K562 (cell line): ENCODE measurements around the gene C11orf98. TPM values are rescaled to one million over a fixed set of nuclear protein-coding genes. Genes with fewer than 3 reads are reported as not detected.

Experiments used
- ATAC-seq: fragments of 200-7000 bp; cut with Tn5 transposase; 3 replicates; pipeline ENCODE4 v1.9.1; 2020; ENCODE audit warnings: moderate library complexity
- BruUV-seq: library from RNA; stranded (reverse); fragments of 400-500 nt; replicated peaks from 2 replicates; lab custom pipeline; 2021; lab: Mats Ljungman, UMichigan
- CTCF ChIA-PET: fragments of 300-600 bp; formaldehyde crosslinking; extraction: SDS; loops from one replicate; lab custom pipeline; 2021; ENCODE audit warnings: low intra/inter-chr PET ratio; lab: Yijun Ruan, JAX
- POLR2A ChIA-PET: fragments of 300-600, 350-650 bp; sonication (Branson Sonifier 250); formaldehyde crosslinking; extraction: SDS; loops from one replicate; lab custom pipeline; 2021; ENCODE audit warnings: antibody characterized with exemption, inconsistent platforms; lab: Yijun Ruan, JAX
- DNase-seq, 4 experiments: peaks; one replicate each; pipeline versions ENCODE4 v3.0.0 to v3.0.0-alpha.2; 2011 to 2018; ENCODE audit warnings: low spot score in 3 of 4, mixed read lengths in 3 of 4; ENCODE audit errors: extremely low read depth in 1 of 4
- FAIRE-seq: peaks from 2 replicates; lab custom pipeline; 2011; peaks lifted over from hg19 to GRCh38; lab: Jason Lieb, UNC
- H2AFZ ChIP-seq: 2 replicates; pipeline ENCODE4 v1.6.0; 2011; ENCODE audit warnings: low read depth, low read length, control low read depth, inconsistent platforms
- H3K27ac ChIP-seq: fragments of 200-600 bp; 3 replicates; pipeline ENCODE4 v1.8.0; 2011; ENCODE audit warnings: low read depth, mild to moderate bottlenecking, control low read depth, inconsistent platforms, low read length, moderate library complexity, mixed read lengths; ENCODE audit errors: extremely low read depth
- H3K27me3 ChIP-seq, 2 experiments: fragments of 300-600 bp in 1 of 2; 2 replicates in 1 of 2; 3 replicates in 1 of 2; pipeline versions ENCODE4 v1.6.0 to v1.8.0; 2011; ENCODE audit warnings: inconsistent platforms in 2 of 2, low read length in 2 of 2, mild to moderate bottlenecking in 1 of 2, mixed read lengths in 1 of 2, moderate library complexity in 1 of 2; ENCODE audit not compliant: control insufficient read depth in 2 of 2, insufficient read depth in 2 of 2
- H3K36me3 ChIP-seq: fragments of 300-600 bp; 3 replicates; pipeline ENCODE4 v1.8.0; 2011; ENCODE audit warnings: mild to moderate bottlenecking, low read length, inconsistent platforms; ENCODE audit not compliant: control insufficient read depth, insufficient read depth
- H3K4me1 ChIP-seq, 2 experiments: fragments of 200-600 bp in 1 of 2; replicated peaks in 1 of 2; 2 replicates in 1 of 2; 3 replicates in 1 of 2; pipeline versions ENCODE4 v1.5.1 to v1.8.0; 2011; ENCODE audit warnings: inconsistent platforms in 2 of 2, low read length in 2 of 2, mild to moderate bottlenecking in 1 of 2, mixed read lengths in 1 of 2, moderate library complexity in 1 of 2; ENCODE audit not compliant: control insufficient read depth in 2 of 2, insufficient read depth in 2 of 2
- H3K4me2 ChIP-seq: 2 replicates; pipeline ENCODE4 v1.6.1; 2011; ENCODE audit warnings: low read length, control low read depth, inconsistent platforms, mixed read lengths; ENCODE audit not compliant: insufficient read depth
- H3K4me3 ChIP-seq: fragments of 200-600 bp; sonication (generic), shearing (Covaris generic); 2 replicates; pipeline ENCODE4 v1.5.1; 2016; ENCODE audit warnings: control low read depth, inconsistent platforms
- H3K79me2 ChIP-seq: fragments of 200-600 bp; 3 replicates; pipeline ENCODE4 v1.8.0; 2011; ENCODE audit warnings: low read length, inconsistent platforms; ENCODE audit not compliant: control insufficient read depth, insufficient read depth
- H3K9ac ChIP-seq, 2 experiments: 2 replicates each; pipeline versions ENCODE4 v1.6.0 to v1.6.1; 2011; ENCODE audit warnings: low read depth in 2 of 2, low read length in 2 of 2, control low read depth in 1 of 2, inconsistent platforms in 1 of 2, mild to moderate bottlenecking in 1 of 2, mixed read lengths in 1 of 2; ENCODE audit not compliant: insufficient read depth in 1 of 2
- H3K9me1 ChIP-seq: one replicate; pipeline ENCODE4 v1.6.0; 2011; ENCODE audit warnings: inconsistent platforms, mild to moderate bottlenecking, low read length, moderate library complexity; ENCODE audit not compliant: control insufficient read depth, insufficient read depth
- H3K9me3 ChIP-seq: replicated peaks from 2 replicates; pipeline ENCODE4 v1.5.1; 2011; ENCODE audit warnings: low read depth, low read length, inconsistent platforms; ENCODE audit not compliant: control insufficient read depth, insufficient read depth
- H4K20me1 ChIP-seq: replicated peaks from 2 replicates; pipeline ENCODE4 v1.6.1; 2011; ENCODE audit warnings: low read length, inconsistent platforms, mixed read lengths; ENCODE audit not compliant: control insufficient read depth, insufficient read depth
- ASH1L ChIP-seq: fragments of 450-650 bp; IDR thresholded peaks from 2 replicates; pipeline ENCODE4 v1.6.1; 2018; ENCODE audit warnings: borderline replicate concordance, mild to moderate bottlenecking, low read depth; ENCODE audit not compliant: partially characterized antibody
- CBFA2T2 ChIP-seq: fragments of 450-650 bp; conservative IDR thresholded peaks from 2 replicates; pipeline ENCODE4 v1.6.1; 2017; ENCODE audit warnings: mild to moderate bottlenecking
- CREM ChIP-seq: IDR thresholded peaks from 2 replicates; pipeline ENCODE4 v1.6.1; 2014; ENCODE audit warnings: antibody characterized with exemption, low read depth
- CUX1 ChIP-seq: fragments of 200-800 bp; sonication (Bioruptor generic); IDR thresholded peaks from 2 replicates; pipeline ENCODE4 v1.6.1; 2016; ENCODE audit warnings: missing genetic modification characterization, missing compliant biosample characterization
- FOXJ2 ChIP-seq: fragments of 200-800 bp; sonication (Bioruptor generic); IDR thresholded peaks from 2 replicates; pipeline ENCODE4 v1.6.1; 2016; ENCODE audit warnings: missing genetic modification characterization, missing compliant biosample characterization
- LCOR ChIP-seq: sonication (generic); formaldehyde crosslinking; IDR thresholded peaks from 2 replicates; pipeline ENCODE4 v1.8.0; 2022; ENCODE audit warnings: mild to moderate bottlenecking, missing genetic modification reagents
- MBD2 ChIP-seq: sonication (generic); IDR thresholded peaks from 2 replicates; pipeline ENCODE4 v1.6.1; 2016; ENCODE audit warnings: low read depth, borderline replicate concordance
- PTTG1 ChIP-seq: fragments of 450-650 bp; IDR thresholded peaks from 2 replicates; pipeline ENCODE4 v1.6.1; 2016; ENCODE audit warnings: low read depth, mild to moderate bottlenecking, missing genetic modification characterization, missing compliant biosample characterization
- ZBTB5 ChIP-seq: fragments of 450-650 bp; IDR thresholded peaks from 2 replicates; pipeline ENCODE4 v1.6.1; 2017; ENCODE audit warnings: antibody characterized with exemption
- ZEB2 ChIP-seq: fragments of 450-650 bp; IDR thresholded peaks from 2 replicates; pipeline ENCODE4 v1.6.1; 2016
- ZNF121 ChIP-seq: sonication (generic); formaldehyde crosslinking; conservative IDR thresholded peaks from 2 replicates; pipeline ENCODE4 v1.8.0; 2022; ENCODE audit warnings: missing genetic modification reagents
- ZNF583 ChIP-seq: fragments of 250-450 bp; sonication (Bioruptor Pico); IDR thresholded peaks from 2 replicates; pipeline ENCODE4 v1.4.0; 2020
- ZNF695 ChIP-seq: fragments of 450-650 bp; formaldehyde crosslinking; IDR thresholded peaks from 2 replicates; pipeline ENCODE4 v1.4.0; 2020; ENCODE audit warnings: mild to moderate bottlenecking, moderate library complexity
- ZNF707 ChIP-seq: fragments of 250-450 bp; sonication (Bioruptor Pico); conservative IDR thresholded peaks from 2 replicates; pipeline ENCODE4 v1.8.0; 2022; ENCODE audit warnings: inconsistent platforms, mild to moderate bottlenecking, moderate library complexity
- WGBS: fragments of 100-300 bp; shearing (Covaris generic); methylation state at CpG from one replicate; pipeline ENCODE4 v1.1.6; 2016; ENCODE audit warnings: low coverage, mixed read lengths; ENCODE audit not compliant: insufficient coverage; ENCODE audit errors: missing lambda C conversion rate; 5-methylcytosine and 5-hydroxymethylcytosine counted together
- in situ Hi-C: fragments of 300-500 bp; cut with MboI; formaldehyde crosslinking; loops from 4 replicates; pipeline ENCODE4 v1.15.0; 2018; ENCODE audit warnings: inconsistent platforms, mixed read lengths
- intact Hi-C: fragments of 100-400 bp; cut with micrococcal nuclease; formaldehyde crosslinking; loops from 2 replicates; pipeline ENCODE4 v1.14.2; 2022
- polyA plus RNA-seq, 8 experiments: library from polyadenylated mRNA; depleted of rRNA in 4 of 8; stranded (reverse) in 5 of 8; unstranded in 3 of 8; fragments of >200 nt; fragmentation: Nextera tagmentation in 2 of 8; fragmentation: Illumina TruSeq in 1 of 8; extraction: Ambion mirVana in 2 of 8; extraction: Trizol in 1 of 8; gene quantifications; 2 replicates each; pipeline versions ENCODE4 v1.2.1 to v1.2.3, GENCODE V29; 2011 to 2014; ENCODE audit warnings: inconsistent platforms in 1 of 8, missing spikeins in 1 of 8
- total RNA-seq, 7 experiments: library from RNA; depleted of rRNA in 6 of 7; stranded (reverse); fragments of >200 nt in 6 of 7; fragmentation: Illumina TruSeq in 2 of 7; extraction: Trizol in 2 of 7; gene quantifications; 2 replicates each; pipeline versions ENCODE4 v1.2.1 to v1.2.3, GENCODE V29; 2011 to 2021; ENCODE audit warnings: low replicate concordance in 1 of 7

The C11orf98 gene
- total and polyA plus RNA-seq, 9 of the 15 experiments (the other 6 are each of a cell fraction or from before 2014, with no cell fraction given), result 103 to 352 (median 218) TPM

DNA sequence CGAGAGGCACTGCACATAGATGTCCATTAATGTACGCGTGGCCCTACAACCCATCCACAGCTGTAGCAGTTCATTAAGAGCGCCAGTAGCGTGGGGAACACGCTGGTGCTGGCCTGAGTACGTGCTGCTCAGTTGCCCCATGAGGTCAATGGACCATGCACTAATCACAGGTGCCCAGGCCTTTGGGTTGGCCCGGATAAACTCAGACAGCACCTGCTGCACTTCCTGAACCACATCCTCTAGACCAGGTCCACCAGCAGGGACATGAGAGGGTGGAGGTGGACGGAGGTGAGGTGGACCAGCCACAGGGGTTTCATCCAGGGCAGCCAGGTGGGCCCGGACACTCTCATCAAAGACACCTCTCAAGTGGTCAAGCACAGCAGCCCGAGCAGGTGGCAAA is 15.5 kb downstream of the C11orf98 start (continued):
- TF ChIP-seq ZEB2, result no peak
- no peak for TF ChIP-seq LCOR (CRISPR knock-in tag)
- TF ChIP-seq FOXJ2 (tag), result no peak
- no peak for TF ChIP-seq PTTG1 (tag)

DNA sequence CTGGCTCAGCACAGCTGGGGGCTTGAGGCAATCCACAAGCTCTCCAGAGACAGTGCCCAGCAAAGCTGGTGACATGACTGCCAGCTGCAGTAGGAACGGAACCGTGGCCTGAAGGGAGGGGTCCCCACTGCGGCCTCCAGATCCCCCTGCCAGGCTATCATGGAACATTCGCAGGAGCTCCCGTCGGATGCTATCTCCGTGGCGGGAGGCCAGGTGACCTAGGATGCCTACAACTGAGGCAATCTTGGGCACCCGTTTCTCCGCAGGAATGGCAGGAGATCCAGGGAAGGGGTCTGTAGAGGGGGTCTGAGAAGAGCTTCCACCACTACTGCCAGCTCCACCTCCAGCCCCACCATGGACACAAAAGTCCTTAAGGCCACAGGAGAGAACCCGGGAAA is 16.0 kb downstream of the C11orf98 start:
- WGBS, result 99% methylated on average over 10 of the region's 11 CpGs
- CTCF ChIA-PET, result no interaction called here
- Histone ChIP-seq H3K9me1 (no peaks in the 10 kb centered on the region), H3K27ac (no peak overlapping the region), H3K4me3 (no peak overlapping the region), H3K4me2 (no peak overlapping the region), H2AFZ (no peak overlapping the region), H3K9ac (peak overlapping the region in 1 of 2 experiments; percentile 15; a peak in 2 of 4 replicates), H3K9me3 (no peaks in the 10 kb centered on the region), H3K79me2 (peaks cover 59% of the 10 kb centered on the region), H3K36me3 (peaks cover 57% of the 10 kb centered on the region), H3K27me3 (no peaks in the 10 kb centered on the region), H3K4me1 (peaks cover 15 to 46% of the 10 kb centered on the region in 2 experiments), H4K20me1 (peaks cover 20% of the 10 kb centered on the region)
- intact Hi-C loops (no loop called here), in situ Hi-C loops (no loop called here)
- POLR2A ChIA-PET, result interaction anchor here (0.6 to 2.8 kb wide), 7 partner anchors 8 to 58 kb away, joined by 3 to 40 read pairs (median 5); partner anchors contain the start of genes C11orf98, CSKMT, LBHD1 and TUT1
- no peak for FAIRE-seq
- no peak for DNase-seq
- ATAC-seq, result no peak
- BruUV-seq, result no TSS peak
- no peak for TF ChIP-seq ZNF695 (CRISPR knock-in tag)
- TF ChIP-seq ZNF121 (CRISPR knock-in tag), result no peak
- TF ChIP-seq ZNF583 (CRISPR knock-in tag), result no peak
- TF ChIP-seq MBD2, result no peak
- TF ChIP-seq ZNF707 (CRISPR knock-in tag), result no peak
- no peak for TF ChIP-seq CUX1 (CRISPR knock-in tag)
- TF ChIP-seq CREM, result no peak
- no peak for TF ChIP-seq CBFA2T2
- TF ChIP-seq ASH1L, result no peak
- no peak for TF ChIP-seq ZBTB5
